ENCODE results near the gene MS4A4A.
"Not testable (repeated sequence)": the region's sequence is repeated elsewhere in the genome, so short reads cannot be mapped to it uniquely, and the experiment has no call there.

MS4A4A gene

DNA sequence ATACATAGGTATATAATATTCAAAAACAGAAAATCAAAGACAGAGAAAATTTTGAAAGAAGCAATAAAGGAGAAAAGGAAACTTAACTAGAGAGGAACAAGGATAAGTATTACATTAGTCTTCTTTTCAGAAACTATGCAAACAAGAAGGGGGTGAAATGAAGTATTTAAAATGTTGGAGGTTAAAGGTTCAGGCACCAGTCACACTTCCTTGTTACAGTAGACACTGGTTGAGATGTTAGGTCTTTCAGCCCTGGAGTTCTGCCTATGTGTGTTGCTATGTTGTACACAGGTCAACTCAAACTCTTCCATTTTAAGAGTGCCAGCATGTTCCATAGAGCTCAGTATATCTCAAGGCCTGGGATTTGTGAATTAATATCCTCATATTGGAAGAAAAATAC, 6.0 kb upstream of the MS4A4A start:
- Histone ChIP-seq H3K36me3 (ENCODE audit: insufficient read depth, low read length) (no peaks in the 10 kb centered on the region), H3K4me1 (ENCODE audit: insufficient read depth, low read length) (no peaks in the 10 kb centered on the region), H3K9me3 (ENCODE audit: control insufficient read depth, insufficient read depth, low read length) (no peaks in the 10 kb centered on the region; the same call in 1 of the 2 replicates), H3K9ac (ENCODE audit: low read depth, low read length) (no peak overlapping the region)

DNA sequence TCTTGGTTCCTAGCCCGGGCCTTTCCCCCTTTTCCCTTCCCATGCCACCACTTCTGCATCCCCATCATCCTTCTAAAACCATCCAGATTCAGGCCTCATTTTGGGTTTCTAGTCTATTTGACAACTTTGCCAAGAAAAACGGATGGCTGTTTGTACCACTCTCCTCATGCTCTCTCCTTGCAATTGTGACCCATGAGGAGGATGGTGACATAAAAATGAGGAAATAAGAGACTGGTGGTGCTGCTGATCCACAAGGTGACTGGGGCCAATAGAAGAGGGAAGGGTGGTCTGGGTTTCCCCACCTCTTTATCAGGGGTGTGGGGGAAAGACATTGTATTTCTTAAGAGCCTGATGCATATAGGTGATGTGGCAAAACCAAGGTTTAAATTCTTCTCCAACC, 1.0 kb downstream of the MS4A4A start:
- Histone ChIP-seq H3K36me3 (ENCODE audit: insufficient read depth, low read length) (no peaks in the 10 kb centered on the region), H3K9ac (ENCODE audit: low read depth, low read length) (no peak overlapping the region), H3K4me1 (ENCODE audit: insufficient read depth, low read length) (no peaks in the 10 kb centered on the region), H3K9me3 (ENCODE audit: control insufficient read depth, insufficient read depth, low read length) (no peaks in the 10 kb centered on the region; the same call in 1 of the 2 replicates)

DNA sequence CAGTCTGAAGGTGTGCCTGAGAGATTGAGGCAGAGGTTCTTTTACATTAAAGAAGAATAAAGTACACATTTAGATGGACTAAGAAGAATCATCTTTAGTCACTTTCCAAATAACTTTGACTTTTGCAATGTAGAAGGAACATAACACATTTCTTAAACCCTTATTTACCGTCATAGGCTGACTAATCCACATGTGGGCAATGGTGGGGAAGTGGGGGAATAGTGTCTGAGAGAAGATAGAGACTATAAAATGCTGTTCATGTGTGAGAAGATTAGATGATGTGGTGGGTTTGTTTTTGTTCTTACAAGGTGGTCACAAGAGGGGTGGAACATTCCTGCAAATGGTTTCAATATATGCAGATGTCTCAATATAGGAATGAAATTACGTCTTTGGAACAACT, 1.8 kb downstream of the MS4A4A start:
- Histone ChIP-seq H3K36me3 (ENCODE audit: insufficient read depth, low read length) (no peaks in the 10 kb centered on the region), H3K9me3 (ENCODE audit: control insufficient read depth, insufficient read depth, low read length) (no peaks in the 10 kb centered on the region), H3K9ac (ENCODE audit: low read depth, low read length) (no peak overlapping the region), H3K4me1 (ENCODE audit: insufficient read depth, low read length) (no peaks in the 10 kb centered on the region)

DNA sequence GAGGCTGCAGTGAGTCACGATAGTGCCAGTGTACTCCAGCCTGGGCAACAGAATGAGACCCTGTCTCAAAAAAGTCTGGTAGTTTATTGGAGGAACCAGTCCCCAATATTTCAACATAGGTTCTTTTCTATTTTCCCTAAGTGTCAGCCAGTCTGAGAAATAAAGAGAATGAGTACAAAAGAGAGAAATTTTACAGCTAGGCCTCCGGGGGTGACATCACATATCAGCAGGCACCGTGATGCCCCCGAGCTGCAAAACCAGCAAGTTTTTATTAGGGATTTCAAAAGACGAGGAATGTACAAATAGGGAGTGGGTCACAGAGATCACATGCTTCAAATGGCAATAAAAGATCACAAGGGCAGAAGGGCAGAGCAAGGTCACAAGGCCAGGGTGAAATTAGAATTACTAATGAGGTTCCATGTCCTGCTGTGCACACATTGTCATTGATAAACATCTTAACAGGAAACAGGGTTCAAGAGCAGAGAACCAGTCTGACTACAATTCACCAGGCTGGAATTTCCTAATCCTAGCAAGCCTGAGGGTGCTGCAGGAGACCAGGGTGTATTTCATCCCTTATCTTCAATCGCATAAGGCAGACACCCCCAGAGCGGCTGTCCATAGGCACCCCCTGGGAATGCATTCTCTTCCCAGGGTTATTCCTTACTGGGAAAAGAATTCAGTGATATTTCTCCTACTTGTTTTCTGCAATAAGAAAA, 5.1 kb downstream of the MS4A4A start:
- H3K9me3 ChIP-seq (ENCODE audit: control insufficient read depth, insufficient read depth, low read length); H3K9ac ChIP-seq (ENCODE audit: low read depth, low read length); H3K36me3 ChIP-seq (ENCODE audit: insufficient read depth, low read length); H3K4me1 ChIP-seq (ENCODE audit: insufficient read depth, low read length): not testable (repeated sequence)

DNA sequence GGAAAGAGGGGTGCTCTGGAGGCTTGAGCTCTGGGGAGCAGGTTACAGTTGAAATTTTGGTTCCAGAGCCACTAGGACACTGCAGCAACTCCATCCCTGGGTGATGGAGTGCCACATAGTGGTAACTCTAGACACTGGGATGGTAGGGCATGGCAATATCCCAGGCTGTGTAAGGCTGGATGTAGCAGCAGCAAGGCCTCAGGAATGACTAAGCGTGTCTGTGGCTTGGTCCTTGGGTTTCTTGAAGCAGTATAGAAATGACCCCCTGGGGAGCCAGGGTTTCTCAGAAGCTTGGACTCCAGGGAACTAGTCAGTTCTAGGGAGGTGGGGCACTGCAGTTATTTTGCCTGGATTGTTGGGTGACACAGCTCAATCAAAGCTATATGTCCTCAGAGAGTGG, 8.1 kb downstream of the MS4A4A start:
- H3K9ac ChIP-seq (ENCODE audit: low read depth, low read length): no peak overlapping the region
- H3K36me3 ChIP-seq (ENCODE audit: insufficient read depth, low read length): no peaks in the 10 kb centered on the region
- H3K4me1 ChIP-seq (ENCODE audit: insufficient read depth, low read length): no peaks in the 10 kb centered on the region
- no peaks in the 10 kb centered on the region; the same call in 1 of the 2 replicates for H3K9me3 ChIP-seq (ENCODE audit: control insufficient read depth, insufficient read depth, low read length)

DNA sequence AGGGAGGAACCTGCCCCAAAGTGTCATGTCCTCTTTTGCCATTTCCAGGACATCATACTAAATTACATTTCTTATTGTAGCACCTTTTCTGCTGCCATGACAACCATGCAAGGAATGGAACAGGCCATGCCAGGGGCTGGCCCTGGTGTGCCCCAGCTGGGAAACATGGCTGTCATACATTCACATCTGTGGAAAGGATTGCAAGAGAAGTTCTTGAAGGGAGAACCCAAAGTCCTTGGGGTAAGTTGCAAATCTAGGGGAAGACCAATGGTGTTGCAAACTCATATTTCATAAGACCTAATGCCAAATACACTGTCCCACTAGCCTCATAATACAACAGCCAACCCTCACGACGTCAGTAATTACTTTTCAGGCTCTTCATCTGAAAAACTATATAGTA, 11.7 kb downstream of the MS4A4A start:
- H3K4me1 ChIP-seq (ENCODE audit: insufficient read depth, low read length): no peaks in the 10 kb centered on the region
- H3K9ac ChIP-seq (ENCODE audit: low read depth, low read length): no peak overlapping the region
- no peaks in the 10 kb centered on the region; the same call in 1 of the 2 replicates for H3K9me3 ChIP-seq (ENCODE audit: control insufficient read depth, insufficient read depth, low read length)
- H3K36me3 ChIP-seq (ENCODE audit: insufficient read depth, low read length): no peaks in the 10 kb centered on the region

DNA sequence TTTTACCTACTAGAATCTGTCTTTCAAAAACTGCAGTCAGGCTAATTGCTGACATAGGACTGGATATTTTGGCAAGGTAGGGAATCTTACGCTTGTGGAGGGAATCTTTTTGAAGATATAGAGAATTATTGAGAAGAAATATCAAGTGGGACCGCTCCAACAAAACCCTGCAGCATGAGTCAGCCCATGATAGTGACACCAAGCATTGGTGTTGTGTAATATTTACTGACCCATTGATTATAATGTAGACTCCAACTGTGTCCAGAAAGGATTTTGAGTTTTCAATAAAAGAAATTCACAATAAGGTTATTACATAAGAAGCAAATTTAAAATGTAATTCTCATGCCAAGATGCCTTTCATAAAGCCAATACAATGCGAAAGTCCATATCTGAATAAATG, 20.7 kb downstream of the MS4A4A start:
- no peak overlapping the region for H3K9ac ChIP-seq (ENCODE audit: low read depth, low read length)
- H3K36me3 ChIP-seq (ENCODE audit: insufficient read depth, low read length): no peaks in the 10 kb centered on the region
- no peaks in the 10 kb centered on the region for H3K9me3 ChIP-seq (ENCODE audit: control insufficient read depth, insufficient read depth, low read length)
- no peaks in the 10 kb centered on the region for H3K4me1 ChIP-seq (ENCODE audit: insufficient read depth, low read length)

DNA sequence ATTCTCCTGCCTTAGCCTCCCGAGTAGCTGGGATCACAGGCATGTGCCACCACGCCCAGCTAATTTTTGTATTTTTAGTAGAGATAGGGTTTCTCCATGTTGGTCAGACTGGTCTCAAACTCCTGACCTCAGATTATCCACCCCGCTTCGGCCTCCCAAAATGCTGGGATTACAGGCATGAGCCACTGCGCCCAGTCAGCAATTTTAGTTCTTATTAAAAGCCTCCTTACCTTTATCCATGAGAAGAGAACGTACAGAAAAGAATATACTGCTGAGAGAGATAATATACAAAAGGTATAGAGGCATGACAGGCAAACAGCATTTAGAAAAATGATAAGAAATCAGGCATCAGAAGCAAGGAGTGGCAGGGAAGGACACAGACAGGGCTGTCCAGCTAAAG, 21.4 kb downstream of the MS4A4A start:
- not testable (repeated sequence) for H3K4me1 ChIP-seq (ENCODE audit: insufficient read depth, low read length); H3K9ac ChIP-seq (ENCODE audit: low read depth, low read length); H3K9me3 ChIP-seq (ENCODE audit: control insufficient read depth, insufficient read depth, low read length); H3K36me3 ChIP-seq (ENCODE audit: insufficient read depth, low read length)

DNA sequence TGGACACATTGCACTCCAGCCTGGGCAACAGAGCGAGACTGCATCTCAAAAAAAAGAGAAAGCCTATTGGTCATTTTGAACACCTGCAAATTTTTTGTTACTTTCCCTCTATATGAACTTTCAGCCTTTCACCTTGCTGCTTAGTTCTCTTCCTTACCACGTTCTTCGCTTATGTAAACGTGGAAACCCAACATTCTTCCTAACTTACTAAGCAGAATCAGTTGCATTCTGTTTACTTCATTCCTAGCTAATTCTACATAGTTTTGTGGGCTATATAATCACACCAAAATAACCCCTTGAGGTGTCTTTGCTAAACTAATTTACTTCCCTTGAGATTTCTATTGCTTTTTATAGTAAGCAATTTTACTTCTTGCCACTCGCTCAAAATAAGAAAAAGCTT, 23.2 kb downstream of the MS4A4A start:
- Histone ChIP-seq H3K9me3 (ENCODE audit: control insufficient read depth, insufficient read depth, low read length) (no peaks in the 10 kb centered on the region), H3K4me1 (ENCODE audit: insufficient read depth, low read length) (no peaks in the 10 kb centered on the region), H3K36me3 (ENCODE audit: insufficient read depth, low read length) (no peaks in the 10 kb centered on the region), H3K9ac (ENCODE audit: low read depth, low read length) (no peak overlapping the region)

DNA sequence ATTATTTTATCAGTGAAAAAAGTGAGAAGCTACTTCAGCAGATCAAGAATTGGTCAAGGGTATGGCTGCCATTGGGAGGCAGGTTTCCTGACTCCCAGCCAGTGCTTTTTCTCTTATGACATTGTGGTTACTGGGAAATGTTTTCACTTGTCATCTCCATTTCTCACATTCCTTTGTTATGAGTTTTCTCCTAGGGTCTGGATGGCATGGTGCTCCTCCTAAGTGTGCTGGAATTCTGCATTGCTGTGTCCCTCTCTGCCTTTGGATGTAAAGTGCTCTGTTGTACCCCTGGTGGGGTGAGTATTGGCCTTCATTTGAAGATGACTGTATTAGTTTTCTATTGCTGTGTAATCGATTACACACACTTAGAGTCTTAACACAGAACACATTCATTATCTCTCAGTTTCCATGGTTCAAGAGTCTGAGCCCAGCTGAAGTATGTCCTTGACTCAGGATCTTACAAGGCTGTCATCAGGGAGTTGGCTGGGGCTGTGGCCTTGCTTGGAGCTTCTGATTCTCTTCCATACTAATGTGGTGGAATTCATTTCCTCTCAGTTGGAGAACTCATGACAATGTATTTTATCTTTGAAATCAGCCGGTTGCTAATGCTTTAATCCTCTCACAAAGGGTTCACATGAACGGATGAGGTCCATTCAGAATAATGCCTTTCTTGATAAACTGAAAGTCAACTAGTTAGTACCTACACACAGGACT, 25.6 kb downstream of the MS4A4A start:
- Histone ChIP-seq H3K9me3 (ENCODE audit: control insufficient read depth, insufficient read depth, low read length) (no peaks in the 10 kb centered on the region), H3K36me3 (ENCODE audit: insufficient read depth, low read length) (no peaks in the 10 kb centered on the region), H3K4me1 (ENCODE audit: insufficient read depth, low read length) (no peaks in the 10 kb centered on the region), H3K9ac (ENCODE audit: low read depth, low read length) (no peak overlapping the region)

DNA sequence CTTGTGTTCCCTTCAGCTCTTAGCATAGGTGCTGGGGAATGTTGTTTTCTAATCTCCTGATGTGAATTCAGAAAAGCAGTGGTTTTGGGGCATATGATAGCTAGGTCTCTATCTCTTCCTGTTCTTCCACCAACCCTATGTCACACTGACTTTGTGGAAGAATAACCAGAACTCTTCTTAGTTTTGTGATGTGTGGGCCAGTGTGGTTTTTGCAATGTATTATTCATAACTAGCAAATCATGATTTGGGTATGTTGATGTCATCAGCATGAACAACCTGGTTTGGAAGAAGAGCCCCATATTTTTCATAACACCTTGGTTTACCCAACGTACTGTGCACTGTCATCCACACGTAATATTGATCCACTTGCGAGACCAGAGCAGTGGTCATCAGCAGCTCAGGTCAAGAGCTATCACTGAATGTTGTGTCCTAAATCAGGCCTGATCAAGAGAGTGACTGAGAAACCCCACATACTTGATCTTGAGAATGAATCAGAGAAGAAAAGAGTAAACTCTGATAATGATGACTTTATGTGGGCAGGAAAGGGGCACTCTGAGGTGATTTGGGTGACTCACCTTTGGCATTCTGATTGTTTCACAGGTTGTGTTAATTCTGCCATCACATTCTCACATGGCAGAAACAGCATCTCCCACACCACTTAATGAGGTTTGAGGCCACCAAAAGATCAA, 27.2 kb downstream of the MS4A4A start:
- H3K4me1 ChIP-seq (ENCODE audit: insufficient read depth, low read length): no peaks in the 10 kb centered on the region
- no peaks in the 10 kb centered on the region for H3K9me3 ChIP-seq (ENCODE audit: control insufficient read depth, insufficient read depth, low read length)
- H3K9ac ChIP-seq (ENCODE audit: low read depth, low read length): no peak overlapping the region
- H3K36me3 ChIP-seq (ENCODE audit: insufficient read depth, low read length): no peaks in the 10 kb centered on the region

DNA sequence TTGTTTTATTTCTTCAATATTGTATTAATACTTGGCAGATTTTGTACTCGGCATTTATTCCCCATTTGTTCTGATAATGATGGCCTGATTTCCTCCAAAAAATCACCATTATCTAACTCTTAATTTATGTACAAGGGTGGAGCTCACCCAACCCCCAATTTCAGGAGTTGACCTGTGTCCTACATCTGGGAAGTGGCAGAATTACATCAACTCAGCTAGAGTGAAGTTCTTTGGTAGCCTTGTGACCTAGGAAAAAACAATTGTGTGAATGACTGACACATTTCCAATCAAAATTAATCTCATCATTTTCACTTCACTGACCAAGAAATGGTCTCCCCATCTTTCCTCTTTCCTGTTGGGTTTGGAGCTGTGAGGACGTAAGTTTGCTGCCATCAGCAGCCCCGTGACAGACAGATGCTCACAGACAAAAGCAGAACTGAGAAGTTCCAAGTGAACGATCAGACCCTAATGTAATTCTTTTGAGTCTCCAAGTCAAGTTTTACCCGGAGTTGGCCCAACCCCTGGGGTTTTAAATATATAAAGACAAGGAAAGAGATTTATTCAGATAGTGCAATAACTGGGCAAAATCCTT, 30.0 kb downstream of the MS4A4A start:
- H3K9ac ChIP-seq (ENCODE audit: low read depth, low read length): no peak overlapping the region
- no peaks in the 10 kb centered on the region for H3K36me3 ChIP-seq (ENCODE audit: insufficient read depth, low read length)
- H3K4me1 ChIP-seq (ENCODE audit: insufficient read depth, low read length): no peaks in the 10 kb centered on the region
- no peaks in the 10 kb centered on the region for H3K9me3 ChIP-seq (ENCODE audit: control insufficient read depth, insufficient read depth, low read length)

DNA sequence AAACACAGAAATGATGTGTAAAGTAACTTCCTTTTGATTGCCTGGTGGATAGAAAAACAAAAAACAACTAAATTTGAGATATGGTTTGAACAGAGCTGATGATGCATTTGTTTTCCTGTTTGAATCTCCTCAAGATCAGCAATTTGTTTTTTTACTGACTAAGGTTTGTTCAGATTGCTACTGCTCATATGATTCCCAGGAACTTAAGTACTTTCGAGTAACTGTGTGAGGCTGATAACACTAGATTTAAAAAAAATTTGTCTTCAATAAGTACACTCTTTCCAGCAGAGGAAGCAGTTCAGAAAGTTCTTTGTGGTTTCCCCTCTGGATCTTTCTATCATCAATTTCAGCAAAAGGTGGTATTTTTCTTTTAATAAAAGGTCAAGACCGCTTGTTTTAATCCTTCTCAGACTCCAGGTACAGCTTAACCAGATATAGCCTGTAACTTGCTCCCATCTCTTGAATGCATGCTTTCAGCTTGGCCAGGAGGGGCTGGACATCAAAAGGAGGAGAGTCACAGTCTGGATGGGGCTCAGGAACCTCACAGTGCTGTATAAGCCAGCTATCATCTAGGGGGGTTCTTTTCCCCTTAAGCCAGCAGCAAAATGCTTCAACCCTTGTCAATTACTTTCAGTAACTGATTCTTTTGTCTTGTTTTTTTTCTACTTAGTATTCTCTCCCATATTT, 34.3 kb downstream of the MS4A4A start:
- Histone ChIP-seq H3K4me1 (ENCODE audit: insufficient read depth, low read length) (no peaks in the 10 kb centered on the region), H3K9me3 (ENCODE audit: control insufficient read depth, insufficient read depth, low read length) (no peaks in the 10 kb centered on the region), H3K36me3 (ENCODE audit: insufficient read depth, low read length) (no peaks in the 10 kb centered on the region), H3K9ac (ENCODE audit: low read depth, low read length) (no peak overlapping the region)

DNA sequence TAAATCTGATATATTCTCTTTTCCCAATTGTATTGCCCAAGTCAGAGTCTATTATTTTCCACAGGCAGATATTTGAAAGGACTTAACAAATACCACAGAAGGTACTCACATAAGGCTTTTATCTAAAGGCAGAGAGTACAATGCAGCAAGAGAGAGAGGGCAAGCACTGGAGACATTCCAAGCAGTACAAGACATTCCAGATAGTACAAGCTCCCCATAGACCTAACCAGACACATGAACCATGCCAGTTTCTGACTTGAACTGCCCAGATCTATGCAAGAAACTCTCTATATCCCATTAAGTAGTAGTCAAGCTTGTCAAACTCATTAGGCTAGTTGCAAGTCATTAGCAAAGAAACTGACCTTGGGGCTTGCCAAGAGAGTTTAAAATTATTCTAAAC, 35.4 kb downstream of the MS4A4A start:
- Histone ChIP-seq H3K9ac (ENCODE audit: low read depth, low read length) (no peak overlapping the region), H3K4me1 (ENCODE audit: insufficient read depth, low read length) (no peaks in the 10 kb centered on the region), H3K36me3 (ENCODE audit: insufficient read depth, low read length) (no peaks in the 10 kb centered on the region), H3K9me3 (ENCODE audit: control insufficient read depth, insufficient read depth, low read length) (no peaks in the 10 kb centered on the region)
